Astrocyte (in vitro differentiated cells and primary cell): Measurements from ENCODE around the gene IL2RA. TPM values are rescaled to one million over a fixed set of nuclear protein-coding genes. Genes with fewer than 3 reads are reported as not detected.

Experiments
- DNase-seq: peaks from one replicate; pipeline ENCODE4 v3.0.0-alpha.2; 2010; ENCODE audit warnings: low read depth
- FAIRE-seq: peaks from 2 replicates; lab custom pipeline; 2011; peaks lifted over from hg19 to GRCh38; lab: Jason Lieb, UNC
- H2AFZ ChIP-seq: 2 replicates; pipeline ENCODE4 v1.6.0; 2012; ENCODE audit warnings: low read depth, low read length, inconsistent platforms
- H3K27ac ChIP-seq: 2 replicates; pipeline ENCODE4 v1.5.1; 2011; ENCODE audit warnings: low read depth, low read length, inconsistent platforms
- H3K27me3 ChIP-seq: 2 replicates; pipeline ENCODE4 v1.6.0; 2011; ENCODE audit warnings: low read length, inconsistent platforms; ENCODE audit not compliant: insufficient read depth
- H3K36me3 ChIP-seq: 2 replicates; pipeline ENCODE4 v1.5.1; 2011; ENCODE audit warnings: low read length, inconsistent platforms; ENCODE audit not compliant: insufficient read depth
- H3K4me1 ChIP-seq: 2 replicates; pipeline ENCODE4 v1.5.1; 2011; ENCODE audit warnings: low read length, inconsistent platforms; ENCODE audit not compliant: insufficient read depth
- H3K4me2 ChIP-seq: 2 replicates; pipeline ENCODE4 v1.6.0; 2012; ENCODE audit warnings: low read length, inconsistent platforms
- H3K4me3 ChIP-seq: 2 replicates; pipeline ENCODE4 v1.5.1; 2011; ENCODE audit warnings: low read depth, mild to moderate bottlenecking, low read length, inconsistent platforms; ENCODE audit not compliant: insufficient read depth
- H3K79me2 ChIP-seq: 2 replicates; pipeline ENCODE4 v1.6.0; 2012; ENCODE audit warnings: mild to moderate bottlenecking, low read length, inconsistent platforms; ENCODE audit not compliant: insufficient read depth
- H3K9ac ChIP-seq: 2 replicates; pipeline ENCODE4 v1.6.0; 2012; ENCODE audit warnings: mild to moderate bottlenecking, low read length, inconsistent platforms
- H3K9me3 ChIP-seq: 2 replicates; pipeline ENCODE4 v1.5.1; 2012; ENCODE audit warnings: low read depth, mild to moderate bottlenecking, low read length, inconsistent platforms; ENCODE audit not compliant: insufficient read depth
- H4K20me1 ChIP-seq: 2 replicates; pipeline ENCODE4 v1.6.0; 2012; ENCODE audit warnings: low read length, inconsistent platforms; ENCODE audit not compliant: insufficient read depth
- H3K27ac Mint-ChIP-seq: one replicate; pipeline ENCODE4 v1.8.0; 2021; ENCODE audit warnings: mild to moderate bottlenecking, mixed read lengths; ENCODE audit not compliant: unreplicated experiment
- H3K27me3 Mint-ChIP-seq: one replicate; pipeline ENCODE4 v1.8.0; 2021; ENCODE audit warnings: low read depth, mixed read lengths; ENCODE audit not compliant: unreplicated experiment
- H3K36me3 Mint-ChIP-seq: one replicate; pipeline ENCODE4 v1.8.0; 2021; ENCODE audit warnings: low read depth, mixed read lengths; ENCODE audit not compliant: unreplicated experiment
- H3K4me1 Mint-ChIP-seq: one replicate; pipeline ENCODE4 v1.8.0; 2021; ENCODE audit warnings: low read depth, mixed read lengths; ENCODE audit not compliant: unreplicated experiment
- H3K4me3 Mint-ChIP-seq: one replicate; pipeline ENCODE4 v1.8.0; 2021; ENCODE audit warnings: mild to moderate bottlenecking, moderate library complexity, mixed read lengths; ENCODE audit not compliant: unreplicated experiment
- H3K9me3 Mint-ChIP-seq: one replicate; pipeline ENCODE4 v1.8.0; 2021; ENCODE audit warnings: mild to moderate bottlenecking, mixed read lengths; ENCODE audit not compliant: unreplicated experiment
- EZH2 ChIP-seq: IDR thresholded peaks from 2 replicates; pipeline ENCODE4 v1.6.1; 2012; ENCODE audit warnings: mild to moderate bottlenecking, low read length, inconsistent platforms; ENCODE audit not compliant: insufficient read depth
- total RNA-seq: library from RNA; stranded (reverse); gene quantifications from 2 replicates; pipeline ENCODE4 v1.2.1, GENCODE V29; 2021
- TF ChIP-seq, protein P1 (sequence below): IDR thresholded peaks from 2 replicates; pipeline ENCODE4 v1.5.1; 2011; ENCODE audit warnings: low read depth, mild to moderate bottlenecking, inconsistent platforms, low read length, moderate library complexity; ENCODE audit not compliant: insufficient read depth

Gene IL2RA
- total RNA-seq, 1 donor from 2014 or later, result not detected

DNA sequence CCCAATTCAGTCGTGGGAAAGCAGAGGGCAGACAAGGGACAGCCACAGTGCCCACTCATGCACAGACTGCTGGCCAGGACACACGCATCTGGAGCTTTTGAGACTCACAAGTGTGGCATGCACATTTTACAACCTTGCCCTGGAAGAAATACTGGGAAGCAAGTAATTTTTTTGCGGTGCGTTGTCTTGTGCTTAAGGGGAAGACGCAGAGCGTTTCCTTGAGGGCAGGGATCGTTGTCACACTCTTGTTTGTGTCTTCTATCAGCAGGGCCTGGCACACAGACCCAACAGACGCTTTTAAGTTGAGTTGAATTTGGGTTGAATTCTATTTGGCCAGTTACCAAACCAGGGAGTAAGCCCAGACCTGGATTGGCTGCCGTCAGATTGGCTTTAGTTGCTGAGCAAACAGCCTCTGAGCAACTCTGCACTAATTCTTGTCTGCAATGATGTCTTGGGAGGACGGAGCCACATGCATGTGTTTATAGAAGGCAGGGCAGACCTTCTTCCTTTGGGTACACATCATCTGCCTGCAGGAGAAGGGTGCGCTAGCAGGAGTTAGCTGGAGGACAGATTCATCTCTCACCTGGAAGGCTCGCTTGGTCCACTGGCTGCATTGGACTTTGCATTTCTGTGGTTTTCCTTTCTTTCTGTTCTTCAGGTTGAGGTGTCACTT is 38.4 kb downstream of the IL2RA start:
- DNase-seq, result no peak
- no peaks in the 10 kb centered on the region for H3K36me3 Mint-ChIP-seq
- no peak for TF ChIP-seq EZH2
- TF ChIP-seq, protein P1, sequence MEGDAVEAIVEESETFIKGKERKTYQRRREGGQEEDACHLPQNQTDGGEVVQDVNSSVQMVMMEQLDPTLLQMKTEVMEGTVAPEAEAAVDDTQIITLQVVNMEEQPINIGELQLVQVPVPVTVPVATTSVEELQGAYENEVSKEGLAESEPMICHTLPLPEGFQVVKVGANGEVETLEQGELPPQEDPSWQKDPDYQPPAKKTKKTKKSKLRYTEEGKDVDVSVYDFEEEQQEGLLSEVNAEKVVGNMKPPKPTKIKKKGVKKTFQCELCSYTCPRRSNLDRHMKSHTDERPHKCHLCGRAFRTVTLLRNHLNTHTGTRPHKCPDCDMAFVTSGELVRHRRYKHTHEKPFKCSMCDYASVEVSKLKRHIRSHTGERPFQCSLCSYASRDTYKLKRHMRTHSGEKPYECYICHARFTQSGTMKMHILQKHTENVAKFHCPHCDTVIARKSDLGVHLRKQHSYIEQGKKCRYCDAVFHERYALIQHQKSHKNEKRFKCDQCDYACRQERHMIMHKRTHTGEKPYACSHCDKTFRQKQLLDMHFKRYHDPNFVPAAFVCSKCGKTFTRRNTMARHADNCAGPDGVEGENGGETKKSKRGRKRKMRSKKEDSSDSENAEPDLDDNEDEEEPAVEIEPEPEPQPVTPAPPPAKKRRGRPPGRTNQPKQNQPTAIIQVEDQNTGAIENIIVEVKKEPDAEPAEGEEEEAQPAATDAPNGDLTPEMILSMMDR, result no peak
- Histone ChIP-seq H3K79me2 (no peaks in the 10 kb centered on the region), H3K4me1 (no peaks in the 10 kb centered on the region), H3K9ac (no peak overlapping the region), H3K4me2 (no peak overlapping the region), H2AFZ (no peak overlapping the region), H3K27me3 (no peaks in the 10 kb centered on the region), H3K4me3 (no peak overlapping the region), H4K20me1 (no peaks in the 10 kb centered on the region), H3K27ac (no peak overlapping the region), H3K36me3 (no peaks in the 10 kb centered on the region), H3K9me3 (no peaks in the 10 kb centered on the region)
- FAIRE-seq, result no peak
- no peaks in the 10 kb centered on the region for H3K4me1 Mint-ChIP-seq
- no peak overlapping the region for H3K4me3 Mint-ChIP-seq
- H3K27me3 Mint-ChIP-seq, result peaks cover 21% of the 10 kb centered on the region
- H3K9me3 Mint-ChIP-seq, result peaks cover 5% of the 10 kb centered on the region
- H3K27ac Mint-ChIP-seq, result no peak overlapping the region

DNA sequence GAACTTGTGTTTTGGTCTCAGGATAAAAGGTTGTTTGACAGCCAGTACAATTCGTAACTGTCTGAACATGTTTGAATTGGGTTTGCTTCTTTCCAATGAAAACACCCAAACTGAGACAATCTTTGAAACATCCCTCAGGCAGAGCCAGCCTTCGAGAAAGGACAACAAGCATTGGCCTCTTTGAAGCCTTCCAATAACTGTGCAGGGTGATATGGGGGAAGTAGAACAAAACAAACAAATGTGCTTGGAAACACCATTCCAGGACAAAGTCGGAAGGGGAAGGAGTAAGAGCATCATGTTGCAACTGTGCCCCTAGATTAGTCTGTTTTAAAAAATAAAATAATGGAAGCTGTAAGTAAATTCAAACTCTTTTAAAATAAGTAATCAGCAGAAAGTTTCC is 39.5 kb downstream of the IL2RA start:
- Histone ChIP-seq H2AFZ (no peak overlapping the region), H3K4me3 (no peak overlapping the region), H4K20me1 (no peaks in the 10 kb centered on the region), H3K27ac (no peak overlapping the region), H3K79me2 (no peaks in the 10 kb centered on the region), H3K4me1 (no peaks in the 10 kb centered on the region), H3K27me3 (peaks cover 3% of the 10 kb centered on the region), H3K36me3 (no peaks in the 10 kb centered on the region), H3K9me3 (no peaks in the 10 kb centered on the region), H3K4me2 (no peak overlapping the region), H3K9ac (no peak overlapping the region)
- no peak for FAIRE-seq
- DNase-seq, result no peak
- Mint-ChIP-seq H3K27ac (no peak overlapping the region), H3K4me1 (no peaks in the 10 kb centered on the region), H3K27me3 (peaks cover 21% of the 10 kb centered on the region), H3K4me3 (no peak overlapping the region), H3K9me3 (peaks cover 5% of the 10 kb centered on the region), H3K36me3 (no peaks in the 10 kb centered on the region)
- TF ChIP-seq, protein P1, result no peak
- no peak for TF ChIP-seq EZH2

DNA sequence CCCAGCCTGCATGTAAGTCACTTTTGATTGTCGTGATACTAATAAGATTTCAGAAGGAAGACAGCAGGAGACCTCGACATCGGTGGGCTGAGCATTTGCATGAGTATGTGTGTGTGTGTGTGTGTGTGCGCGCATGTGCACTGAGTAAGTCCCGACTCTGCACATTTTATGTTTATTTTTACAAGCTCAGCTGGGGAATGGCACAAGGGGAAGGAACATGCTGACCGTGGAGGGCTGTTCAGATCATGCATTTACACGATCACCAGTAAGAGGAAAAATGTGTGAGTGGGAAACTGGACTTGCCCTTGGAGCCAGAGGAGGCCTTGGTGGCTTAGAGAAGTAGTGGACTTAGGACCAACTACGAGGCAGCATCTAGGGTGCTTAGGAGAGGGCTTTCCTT is 41.3 kb downstream of the IL2RA start:
- TF ChIP-seq EZH2, result no peak
- TF ChIP-seq, protein P1, result no peak
- no peak overlapping the region for H3K9ac ChIP-seq
- no peaks in the 10 kb centered on the region for H3K36me3 ChIP-seq
- no peak overlapping the region for H3K4me2 ChIP-seq
- H3K27ac Mint-ChIP-seq, result no peak overlapping the region
- peaks cover 21% of the 10 kb centered on the region for H3K27me3 Mint-ChIP-seq
- FAIRE-seq (no peak), DNase-seq (no peak)
- H3K36me3 Mint-ChIP-seq, result no peaks in the 10 kb centered on the region
- H3K9me3 ChIP-seq, result no peaks in the 10 kb centered on the region
- no peak overlapping the region for H3K4me3 ChIP-seq
- no peaks in the 10 kb centered on the region for H3K79me2 ChIP-seq
- H3K4me1 ChIP-seq, result no peaks in the 10 kb centered on the region
- H3K27me3 ChIP-seq, result peaks cover 3% of the 10 kb centered on the region
- no peaks in the 10 kb centered on the region for H4K20me1 ChIP-seq
- H3K9me3 Mint-ChIP-seq, result peaks cover 5% of the 10 kb centered on the region
- peaks cover 4% of the 10 kb centered on the region for H3K4me1 Mint-ChIP-seq
- no peak overlapping the region for H2AFZ ChIP-seq
- H3K27ac ChIP-seq, result no peak overlapping the region
- no peak overlapping the region for H3K4me3 Mint-ChIP-seq
